Activated gamma-delta T cell treated with anti-CD3 and anti-CD28 coated beads, Interleukin-2, amount 50 U/mL, for 16 hours (primary cell): ENCODE data around the gene SMPX.

Experiments
- DNase-seq: peaks from one replicate; pipeline ENCODE4 v3.0.0-alpha.2; 2020; ENCODE audit warnings: low read depth

SMPX gene

GRCh38 chrX:21711129-21711847, 46.6 kb downstream of the SMPX start:
- DNase-seq, result no peak

GRCh38 chrX:21708116-21708515, 49.8 kb downstream of the SMPX start:
- no peak for DNase-seq

GRCh38 chrX:21705225-21705624, 52.7 kb downstream of the SMPX start:
- no peak for DNase-seq

- DNase-seq, result no peak
These were observed 55.2 kb downstream of the SMPX start for GRCh38 chrX:21702725-21703124.

GRCh38 chrX:21700967-21701366, 56.9 kb downstream of the SMPX start:
- DNase-seq, result no peak

- DNase-seq, result no peak
These were observed 57.6 kb downstream of the SMPX start for GRCh38 chrX:21700275-21700674.

GRCh38 chrX:21699136-21699535, 58.8 kb downstream of the SMPX start:
- DNase-seq, result no peak

- DNase-seq, result no peak
These were observed 59.6 kb downstream of the SMPX start for GRCh38 chrX:21698272-21698671.

- no peak for DNase-seq
These were observed 66.4 kb downstream of the SMPX start for GRCh38 chrX:21691512-21692018.

- DNase-seq, result no peak
These were observed 74.0 kb downstream of the SMPX start for GRCh38 chrX:21683941-21684340.

GRCh38 chrX:21678048-21678612, 79.8 kb downstream of the SMPX start:
- no peak for DNase-seq

GRCh38 chrX:21675931-21676330, 82.0 kb downstream of the SMPX start:
- DNase-seq, result no peak

- DNase-seq, result no peak
These were observed 83.3 kb downstream of the SMPX start for GRCh38 chrX:21674430-21675186.

- no peak for DNase-seq
These were observed 91.2 kb downstream of the SMPX start for GRCh38 chrX:21666679-21667078.

- DNase-seq, result no peak
These were observed 91.7 kb downstream of the SMPX start for GRCh38 chrX:21666252-21666651.

- DNase-seq, result no peak
These were observed 95.2 kb downstream of the SMPX start for GRCh38 chrX:21662761-21663160.

GRCh38 chrX:21661316-21661715, 96.6 kb downstream of the SMPX start:
- DNase-seq, result no peak

GRCh38 chrX:21660156-21660555, 97.8 kb downstream of the SMPX start:
- DNase-seq, result no peak

- no peak for DNase-seq
These were observed 98.6 kb downstream of the SMPX start for GRCh38 chrX:21659320-21659719.

- DNase-seq, result no peak
These were observed 99.2 kb downstream of the SMPX start for GRCh38 chrX:21658746-21659145.

GRCh38 chrX:21658152-21658737, 99.7 kb downstream of the SMPX start, which contains the start of gene KLHL34:
KLHL34 (minus strand) TSS chrX:21658330; CDS start chrX:21657788, 542 bp downstream.
- no peak for DNase-seq

GRCh38 chrX:21657318-21658151, 100.4 kb downstream of the SMPX start:
- DNase-seq, result no peak
